OCI-LY1 (cell line): ENCODE results near the gene UGT1A9.

Experiments
- H2AFZ ChIP-seq: fragments of 200-600 bp; sonication (generic), shearing (Covaris generic); 2 replicates; pipeline ENCODE4 v1.6.0; 2014; ENCODE audit warnings: antibody characterized with exemption, mild to moderate bottlenecking, low read length
- H3F3A ChIP-seq: fragments of 200-600 bp; sonication (generic), shearing (Covaris generic); 2 replicates; pipeline ENCODE4 v1.6.0; 2014; ENCODE audit warnings: mild to moderate bottlenecking, antibody characterized with exemption, low read length, moderate library complexity; ENCODE audit not compliant: insufficient read depth
- H3K27ac ChIP-seq: fragments of 200-600 bp; sonication (generic); 2 replicates; pipeline ENCODE4 v1.5.1; 2014; ENCODE audit warnings: low read length, mixed run types, mild to moderate bottlenecking, low read depth; ENCODE audit not compliant: poor library complexity, severe bottlenecking
- H3K27me3 ChIP-seq: fragments of 200-600 bp; sonication (generic); 2 replicates; pipeline ENCODE4 v1.6.0; 2014; ENCODE audit warnings: antibody characterized with exemption, mild to moderate bottlenecking, low read length, moderate library complexity; ENCODE audit not compliant: insufficient read depth
- H3K36me3 ChIP-seq: fragments of 200-600 bp; sonication (generic); 2 replicates; pipeline ENCODE4 v1.6.1; 2014; ENCODE audit warnings: mild to moderate bottlenecking, antibody characterized with exemption, low read length, moderate library complexity, mixed read lengths; ENCODE audit not compliant: insufficient read depth
- H3K4me1 ChIP-seq: fragments of 200-600 bp; sonication (generic); 2 replicates; pipeline ENCODE4 v1.5.1; 2014; ENCODE audit warnings: mild to moderate bottlenecking, low read length, moderate library complexity; ENCODE audit not compliant: insufficient read depth, severe bottlenecking
- H3K4me2 ChIP-seq: fragments of 200-600 bp; sonication (generic), shearing (Covaris generic); 2 replicates; pipeline ENCODE4 v1.6.1; 2014; ENCODE audit warnings: low read length
- H3K4me3 ChIP-seq: fragments of 200-600 bp; sonication (generic); 2 replicates; pipeline ENCODE4 v1.5.1; 2014; ENCODE audit warnings: low read length, low read depth, mild to moderate bottlenecking, mixed read lengths; ENCODE audit not compliant: poor library complexity, severe bottlenecking
- H3K79me2 ChIP-seq: fragments of 200-600 bp; shearing (Covaris generic); 2 replicates; pipeline ENCODE4 v1.6.1; 2016; ENCODE audit warnings: mixed run types, low read length, mixed read lengths; ENCODE audit not compliant: insufficient read depth
- H3K9ac ChIP-seq: fragments of 200-600 bp; sonication (generic), shearing (Covaris generic); 2 replicates; pipeline ENCODE4 v1.6.1; 2014; ENCODE audit warnings: mild to moderate bottlenecking, low read length, mixed read lengths
- H3K9me2 ChIP-seq: fragments of 200-600 bp; sonication (generic), shearing (Covaris generic); 2 replicates; pipeline ENCODE4 v1.6.1; 2014; ENCODE audit warnings: low read depth, mild to moderate bottlenecking, low read length, mixed read lengths
- H3K9me3 ChIP-seq: fragments of 200-600 bp; shearing (Covaris generic); 2 replicates; pipeline ENCODE4 v1.6.1; 2014; ENCODE audit warnings: low read length, mixed read lengths
- H4K20me1 ChIP-seq: fragments of 200-600 bp; sonication (generic), shearing (Covaris generic); 2 replicates; pipeline ENCODE4 v1.6.0; 2016; ENCODE audit warnings: mild to moderate bottlenecking, low read length; ENCODE audit not compliant: insufficient read depth
- EZH2 ChIP-seq: fragments of 200-600 bp; sonication (generic), shearing (Covaris generic); IDR thresholded peaks from 2 replicates; pipeline ENCODE4 v1.8.0; 2017; ENCODE audit warnings: borderline replicate concordance, mixed run types, mild to moderate bottlenecking, antibody characterized with exemption, low read length, moderate library complexity, mixed read lengths
- TF ChIP-seq, protein P1 (sequence below): fragments of 200-600 bp; sonication (generic), shearing (Covaris generic); IDR thresholded peaks from 2 replicates; pipeline ENCODE4 v1.5.1; 2017; ENCODE audit warnings: mild to moderate bottlenecking, antibody characterized with exemption, low read length, moderate library complexity, mixed read lengths

UGT1A9 gene

DNA sequence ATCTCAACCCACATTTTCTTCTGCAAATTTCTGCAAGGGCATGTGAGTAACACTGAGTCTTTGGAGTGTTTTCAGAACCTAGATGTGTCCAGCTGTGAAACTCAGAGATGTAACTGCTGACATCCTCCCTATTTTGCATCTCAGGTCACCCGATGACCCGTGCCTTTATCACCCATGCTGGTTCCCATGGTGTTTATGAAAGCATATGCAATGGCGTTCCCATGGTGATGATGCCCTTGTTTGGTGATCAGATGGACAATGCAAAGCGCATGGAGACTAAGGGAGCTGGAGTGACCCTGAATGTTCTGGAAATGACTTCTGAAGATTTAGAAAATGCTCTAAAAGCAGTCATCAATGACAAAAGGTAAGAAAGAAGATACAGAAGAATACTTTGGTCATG is 96.4 kb downstream of the UGT1A9 start:
- Histone ChIP-seq H3K27me3 (no peaks in the 10 kb centered on the region), H3K36me3 (no peaks in the 10 kb centered on the region), H4K20me1 (no peaks in the 10 kb centered on the region), H3K9me3 (no peaks in the 10 kb centered on the region), H3K9ac (no peak overlapping the region), H3K9me2 (no peaks in the 10 kb centered on the region), H3F3A (no peaks in the 10 kb centered on the region), H3K4me2 (no peak overlapping the region), H3K4me1 (no peaks in the 10 kb centered on the region), H2AFZ (no peak overlapping the region), H3K4me3 (no peak overlapping the region), H3K27ac (no peak overlapping the region), H3K79me2 (no peaks in the 10 kb centered on the region)
- TF ChIP-seq, protein P1, sequence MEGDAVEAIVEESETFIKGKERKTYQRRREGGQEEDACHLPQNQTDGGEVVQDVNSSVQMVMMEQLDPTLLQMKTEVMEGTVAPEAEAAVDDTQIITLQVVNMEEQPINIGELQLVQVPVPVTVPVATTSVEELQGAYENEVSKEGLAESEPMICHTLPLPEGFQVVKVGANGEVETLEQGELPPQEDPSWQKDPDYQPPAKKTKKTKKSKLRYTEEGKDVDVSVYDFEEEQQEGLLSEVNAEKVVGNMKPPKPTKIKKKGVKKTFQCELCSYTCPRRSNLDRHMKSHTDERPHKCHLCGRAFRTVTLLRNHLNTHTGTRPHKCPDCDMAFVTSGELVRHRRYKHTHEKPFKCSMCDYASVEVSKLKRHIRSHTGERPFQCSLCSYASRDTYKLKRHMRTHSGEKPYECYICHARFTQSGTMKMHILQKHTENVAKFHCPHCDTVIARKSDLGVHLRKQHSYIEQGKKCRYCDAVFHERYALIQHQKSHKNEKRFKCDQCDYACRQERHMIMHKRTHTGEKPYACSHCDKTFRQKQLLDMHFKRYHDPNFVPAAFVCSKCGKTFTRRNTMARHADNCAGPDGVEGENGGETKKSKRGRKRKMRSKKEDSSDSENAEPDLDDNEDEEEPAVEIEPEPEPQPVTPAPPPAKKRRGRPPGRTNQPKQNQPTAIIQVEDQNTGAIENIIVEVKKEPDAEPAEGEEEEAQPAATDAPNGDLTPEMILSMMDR, result no peak

- Histone ChIP-seq H3F3A (no peaks in the 10 kb centered on the region), H3K79me2 (no peaks in the 10 kb centered on the region), H3K9me3 (no peaks in the 10 kb centered on the region), H3K9me2 (no peaks in the 10 kb centered on the region), H3K4me1 (no peaks in the 10 kb centered on the region), H3K4me3 (no peak overlapping the region), H3K27ac (no peak overlapping the region), H4K20me1 (no peaks in the 10 kb centered on the region), H3K36me3 (no peaks in the 10 kb centered on the region), H3K4me2 (no peak overlapping the region), H3K27me3 (no peaks in the 10 kb centered on the region; the same call in 1 of the 2 replicates), H2AFZ (no peak overlapping the region), H3K9ac (no peak overlapping the region)
- TF ChIP-seq, protein P1, result no peak
These were observed 97.6 kb downstream of the UGT1A9 start for GRCh38 chr2:233769260-233769659.

DNA sequence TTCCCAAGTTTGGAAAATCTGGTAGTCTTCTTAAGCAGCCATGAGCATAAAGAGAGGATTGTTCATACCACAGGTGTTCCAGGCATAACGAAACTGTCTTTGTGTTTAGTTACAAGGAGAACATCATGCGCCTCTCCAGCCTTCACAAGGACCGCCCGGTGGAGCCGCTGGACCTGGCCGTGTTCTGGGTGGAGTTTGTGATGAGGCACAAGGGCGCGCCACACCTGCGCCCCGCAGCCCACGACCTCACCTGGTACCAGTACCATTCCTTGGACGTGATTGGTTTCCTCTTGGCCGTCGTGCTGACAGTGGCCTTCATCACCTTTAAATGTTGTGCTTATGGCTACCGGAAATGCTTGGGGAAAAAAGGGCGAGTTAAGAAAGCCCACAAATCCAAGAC is 100.5 kb downstream of the UGT1A9 start:
- no peaks in the 10 kb centered on the region for H3K36me3 ChIP-seq
- TF ChIP-seq EZH2, result no peak
- TF ChIP-seq, protein P1, result no peak

More for the DNA sequence above, 100.5 kb downstream of the UGT1A9 start:
- H3K9me2 ChIP-seq, result no peaks in the 10 kb centered on the region
- H3K4me3 ChIP-seq, result no peak overlapping the region
- no peak overlapping the region for H3K27ac ChIP-seq
- no peaks in the 10 kb centered on the region; the same call in 1 of the 2 replicates for H3K27me3 ChIP-seq
- no peak overlapping the region for H3K4me2 ChIP-seq
- no peaks in the 10 kb centered on the region for H3K9me3 ChIP-seq
- H2AFZ ChIP-seq, result no peak overlapping the region
- H4K20me1 ChIP-seq, result no peaks in the 10 kb centered on the region
- no peaks in the 10 kb centered on the region for H3K79me2 ChIP-seq
- no peak overlapping the region for H3K9ac ChIP-seq
- no peaks in the 10 kb centered on the region for H3K4me1 ChIP-seq
- no peaks in the 10 kb centered on the region for H3F3A ChIP-seq
